Neural cell (in vitro differentiated cells): ENCODE results near the gene CKMT2. TPM values are rescaled to one million over a fixed set of nuclear protein-coding genes. Genes with fewer than 3 reads are reported as not detected.

Experiments used
- H2AFZ ChIP-seq: fragments of 200-600, 300-800 bp; sonication (generic), shearing (Covaris generic); 2 replicates; pipeline ENCODE4 v1.6.0; 2014; ENCODE audit warnings: low read depth, mild to moderate bottlenecking, antibody characterized with exemption, low read length, moderate library complexity
- H3F3A ChIP-seq: fragments of 200-600 bp; shearing (Covaris generic); 2 replicates; pipeline ENCODE4 v1.6.1; 2016; ENCODE audit warnings: mild to moderate bottlenecking, moderate library complexity, mixed read lengths, antibody characterized with exemption, low read length; ENCODE audit not compliant: insufficient read depth, poor library complexity, severe bottlenecking
- H3K27ac ChIP-seq: fragments of 200-600, 300-800 bp; sonication (generic), shearing (Covaris generic); 2 replicates; pipeline ENCODE4 v1.5.1; 2014; ENCODE audit warnings: mild to moderate bottlenecking, low read length, moderate library complexity
- H3K27me3 ChIP-seq: fragments of 300-800, 200-600 bp; sonication (generic), shearing (Covaris generic); 2 replicates; pipeline ENCODE4 v1.6.0; 2014; ENCODE audit warnings: mild to moderate bottlenecking, low read depth, low read length, moderate library complexity; ENCODE audit not compliant: insufficient read depth
- H3K36me3 ChIP-seq: fragments of 300-800, 200-600 bp; sonication (generic), shearing (Covaris generic); 2 replicates; pipeline ENCODE4 v1.5.1; 2014; ENCODE audit warnings: mild to moderate bottlenecking, antibody characterized with exemption, low read length, moderate library complexity; ENCODE audit not compliant: insufficient read depth
- H3K4me2 ChIP-seq: fragments of 300-800, 200-600 bp; sonication (generic), shearing (Covaris generic); 2 replicates; pipeline ENCODE4 v1.6.0; 2014; ENCODE audit warnings: mild to moderate bottlenecking, low read length
- H3K4me3 ChIP-seq: fragments of 300-800, 200-600 bp; sonication (generic), shearing (Covaris generic); 2 replicates; pipeline ENCODE4 v1.5.1; 2014; ENCODE audit warnings: mild to moderate bottlenecking, low read length, moderate library complexity
- H3K79me2 ChIP-seq: fragments of 200-600 bp; shearing (Covaris generic); replicated peaks from 2 replicates; pipeline ENCODE4 v1.6.0; 2014; ENCODE audit warnings: mild to moderate bottlenecking, low read length, moderate library complexity; ENCODE audit not compliant: insufficient read depth
- H3K9ac ChIP-seq: fragments of 300-800, 200-600 bp; sonication (generic), shearing (Covaris generic); 2 replicates; pipeline ENCODE4 v1.6.1; 2016; ENCODE audit warnings: mild to moderate bottlenecking, low read length, mixed read lengths
- H3K9me2 ChIP-seq: fragments of 200-600 bp; shearing (Covaris generic); 2 replicates; pipeline ENCODE4 v1.6.1; 2016; ENCODE audit warnings: mild to moderate bottlenecking, low read length, mixed read lengths; ENCODE audit not compliant: insufficient read depth
- H3K9me3 ChIP-seq: fragments of 200-600, 300-800 bp; sonication (generic), shearing (Covaris generic); 2 replicates; pipeline ENCODE4 v1.6.1; 2016; ENCODE audit warnings: mild to moderate bottlenecking, mixed run types, low read length, moderate library complexity, mixed read lengths
- H4K20me1 ChIP-seq: fragments of 200-600 bp; shearing (Covaris generic); 2 replicates; pipeline ENCODE4 v1.6.1; 2016; ENCODE audit warnings: mild to moderate bottlenecking, mixed run types; ENCODE audit not compliant: insufficient read depth
- EP300 ChIP-seq: fragments of 450-650 bp; conservative IDR thresholded peaks from 2 replicates; pipeline ENCODE4 v1.6.1; 2014; ENCODE audit warnings: antibody characterized with exemption, mild to moderate bottlenecking, moderate library complexity; ENCODE audit not compliant: poor library complexity, severe bottlenecking
- EZH2 ChIP-seq: fragments of 200-600, 300-800 bp; shearing (Covaris generic), sonication (generic); IDR thresholded peaks from 2 replicates; pipeline ENCODE4 v1.6.1; 2014; ENCODE audit warnings: antibody characterized with exemption, low read length, borderline replicate concordance, mild to moderate bottlenecking; ENCODE audit not compliant: insufficient read depth, poor library complexity, severe bottlenecking
- MXI1 ChIP-seq: fragments of 450-650 bp; conservative IDR thresholded peaks from 2 replicates; pipeline ENCODE4 v1.6.1; 2014; ENCODE audit warnings: antibody characterized with exemption, mild to moderate bottlenecking; ENCODE audit not compliant: poor library complexity, severe bottlenecking
- POLR2AphosphoS5 ChIP-seq: IDR thresholded peaks from 2 replicates; pipeline ENCODE4 v1.6.1; 2012
- RAD21 ChIP-seq: fragments of 450-650 bp; conservative IDR thresholded peaks from 2 replicates; pipeline ENCODE4 v1.6.1; 2014; ENCODE audit warnings: antibody characterized with exemption, mild to moderate bottlenecking, moderate library complexity
- SMC3 ChIP-seq: fragments of 450-650 bp; conservative IDR thresholded peaks from 2 replicates; pipeline ENCODE4 v1.6.1; 2014; ENCODE audit warnings: antibody characterized with exemption, mild to moderate bottlenecking, moderate library complexity; ENCODE audit not compliant: poor library complexity
- TAF1 ChIP-seq: IDR thresholded peaks from 2 replicates; pipeline ENCODE4 v1.6.1; 2012; ENCODE audit warnings: low read depth
- polyA plus RNA-seq: library from polyadenylated mRNA; depleted of rRNA; stranded (reverse); fragments of >200 nt; gene quantifications from 2 replicates; pipeline ENCODE4 v1.2.3, GENCODE V29; 2014
- TF ChIP-seq, protein P1 (sequence below): IDR thresholded peaks from 2 replicates; pipeline ENCODE4 v1.6.1; 2012; ENCODE audit warnings: borderline replicate concordance
- TF ChIP-seq, protein P2 (sequence below): fragments of 450-650 bp; IDR thresholded peaks from 2 replicates; pipeline ENCODE4 v1.5.1; 2014; ENCODE audit warnings: antibody characterized with exemption, mild to moderate bottlenecking, moderate library complexity; ENCODE audit not compliant: poor library complexity, severe bottlenecking

CKMT2 gene
- polyA plus RNA-seq, 1 donor from 2014 or later: not detected

DNA sequence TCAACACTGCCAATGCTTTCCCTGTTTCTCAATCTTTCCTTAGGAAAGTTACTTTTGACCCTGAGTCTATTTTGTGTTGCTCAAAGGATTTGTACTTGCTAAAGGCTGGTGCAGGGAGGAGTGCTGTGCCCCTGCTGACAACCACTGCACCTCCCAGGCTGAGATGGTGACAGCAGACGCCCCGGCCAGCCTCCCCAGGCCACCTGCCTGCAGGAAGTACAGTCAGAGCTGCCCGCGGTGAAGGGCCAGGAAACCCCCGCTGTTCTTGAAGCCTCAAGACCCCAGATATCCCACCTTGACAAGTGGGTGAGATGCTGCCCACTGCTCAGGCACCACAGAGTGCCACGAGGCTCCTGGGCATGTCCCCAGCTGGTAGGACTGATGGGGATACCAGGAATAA is 44.2 kb upstream of the CKMT2 start:
- Histone ChIP-seq H3F3A (peaks cover 2% of the 10 kb centered on the region), H3K4me2 (no peak overlapping the region), H3K4me3 (no peak overlapping the region), H3K9me3 (no peaks in the 10 kb centered on the region), H3K36me3 (no peaks in the 10 kb centered on the region), H3K9ac (no peak overlapping the region), H3K9me2 (no peaks in the 10 kb centered on the region), H3K27ac (no peak overlapping the region), H4K20me1 (no peaks in the 10 kb centered on the region), H3K27me3 (no peaks in the 10 kb centered on the region), H2AFZ (no peak overlapping the region), H3K79me2 (no peaks in the 10 kb centered on the region)
- TF ChIP-seq SMC3 (no peak), EZH2 (no peak), MXI1 (no peak), EP300 (no peak), POLR2AphosphoS5 (no peak), TAF1 (no peak), RAD21 (no peak)
- TF ChIP-seq, protein P1, sequence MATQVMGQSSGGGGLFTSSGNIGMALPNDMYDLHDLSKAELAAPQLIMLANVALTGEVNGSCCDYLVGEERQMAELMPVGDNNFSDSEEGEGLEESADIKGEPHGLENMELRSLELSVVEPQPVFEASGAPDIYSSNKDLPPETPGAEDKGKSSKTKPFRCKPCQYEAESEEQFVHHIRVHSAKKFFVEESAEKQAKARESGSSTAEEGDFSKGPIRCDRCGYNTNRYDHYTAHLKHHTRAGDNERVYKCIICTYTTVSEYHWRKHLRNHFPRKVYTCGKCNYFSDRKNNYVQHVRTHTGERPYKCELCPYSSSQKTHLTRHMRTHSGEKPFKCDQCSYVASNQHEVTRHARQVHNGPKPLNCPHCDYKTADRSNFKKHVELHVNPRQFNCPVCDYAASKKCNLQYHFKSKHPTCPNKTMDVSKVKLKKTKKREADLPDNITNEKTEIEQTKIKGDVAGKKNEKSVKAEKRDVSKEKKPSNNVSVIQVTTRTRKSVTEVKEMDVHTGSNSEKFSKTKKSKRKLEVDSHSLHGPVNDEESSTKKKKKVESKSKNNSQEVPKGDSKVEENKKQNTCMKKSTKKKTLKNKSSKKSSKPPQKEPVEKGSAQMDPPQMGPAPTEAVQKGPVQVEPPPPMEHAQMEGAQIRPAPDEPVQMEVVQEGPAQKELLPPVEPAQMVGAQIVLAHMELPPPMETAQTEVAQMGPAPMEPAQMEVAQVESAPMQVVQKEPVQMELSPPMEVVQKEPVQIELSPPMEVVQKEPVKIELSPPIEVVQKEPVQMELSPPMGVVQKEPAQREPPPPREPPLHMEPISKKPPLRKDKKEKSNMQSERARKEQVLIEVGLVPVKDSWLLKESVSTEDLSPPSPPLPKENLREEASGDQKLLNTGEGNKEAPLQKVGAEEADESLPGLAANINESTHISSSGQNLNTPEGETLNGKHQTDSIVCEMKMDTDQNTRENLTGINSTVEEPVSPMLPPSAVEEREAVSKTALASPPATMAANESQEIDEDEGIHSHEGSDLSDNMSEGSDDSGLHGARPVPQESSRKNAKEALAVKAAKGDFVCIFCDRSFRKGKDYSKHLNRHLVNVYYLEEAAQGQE: no peak
- TF ChIP-seq, protein P2, sequence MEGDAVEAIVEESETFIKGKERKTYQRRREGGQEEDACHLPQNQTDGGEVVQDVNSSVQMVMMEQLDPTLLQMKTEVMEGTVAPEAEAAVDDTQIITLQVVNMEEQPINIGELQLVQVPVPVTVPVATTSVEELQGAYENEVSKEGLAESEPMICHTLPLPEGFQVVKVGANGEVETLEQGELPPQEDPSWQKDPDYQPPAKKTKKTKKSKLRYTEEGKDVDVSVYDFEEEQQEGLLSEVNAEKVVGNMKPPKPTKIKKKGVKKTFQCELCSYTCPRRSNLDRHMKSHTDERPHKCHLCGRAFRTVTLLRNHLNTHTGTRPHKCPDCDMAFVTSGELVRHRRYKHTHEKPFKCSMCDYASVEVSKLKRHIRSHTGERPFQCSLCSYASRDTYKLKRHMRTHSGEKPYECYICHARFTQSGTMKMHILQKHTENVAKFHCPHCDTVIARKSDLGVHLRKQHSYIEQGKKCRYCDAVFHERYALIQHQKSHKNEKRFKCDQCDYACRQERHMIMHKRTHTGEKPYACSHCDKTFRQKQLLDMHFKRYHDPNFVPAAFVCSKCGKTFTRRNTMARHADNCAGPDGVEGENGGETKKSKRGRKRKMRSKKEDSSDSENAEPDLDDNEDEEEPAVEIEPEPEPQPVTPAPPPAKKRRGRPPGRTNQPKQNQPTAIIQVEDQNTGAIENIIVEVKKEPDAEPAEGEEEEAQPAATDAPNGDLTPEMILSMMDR: no peak

DNA sequence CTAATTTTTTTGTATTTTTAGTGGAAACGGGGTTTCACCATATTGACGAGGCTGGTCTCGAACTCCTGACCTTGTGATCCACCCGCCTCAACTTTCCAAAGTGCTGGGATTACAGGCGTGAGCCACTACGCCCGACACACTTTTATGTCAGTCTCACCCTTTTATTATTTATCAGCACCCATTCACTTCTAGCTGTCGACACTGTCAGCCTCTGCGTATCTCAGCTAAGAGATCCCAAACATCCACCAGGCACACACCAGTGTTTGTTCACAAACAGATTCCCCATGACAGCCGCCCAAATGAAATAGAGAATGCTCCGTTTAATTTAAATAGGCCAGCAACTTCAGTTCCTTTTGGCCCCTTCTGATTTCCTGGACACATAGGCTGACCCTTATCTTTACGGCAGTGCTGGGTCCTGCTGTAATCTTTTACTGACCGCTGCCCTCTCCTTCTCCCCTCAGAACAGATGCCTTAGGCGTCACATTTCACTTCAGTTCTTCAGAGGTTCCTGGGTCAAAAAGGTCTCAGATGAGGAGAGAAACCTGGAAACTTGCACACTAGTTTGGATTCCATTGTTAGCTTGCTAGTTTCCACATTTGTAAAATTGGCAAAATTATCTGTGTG is 43.1 kb upstream of the CKMT2 start:
- H4K20me1 ChIP-seq: no peaks in the 10 kb centered on the region
- no peak overlapping the region for H3K4me2 ChIP-seq
- H3K9me3 ChIP-seq: no peaks in the 10 kb centered on the region
- no peak overlapping the region for H3K9ac ChIP-seq
- H3K27ac ChIP-seq: no peak overlapping the region
- no peaks in the 10 kb centered on the region for H3K27me3 ChIP-seq
- H2AFZ ChIP-seq: no peak overlapping the region
- H3K4me3 ChIP-seq: no peak overlapping the region
- H3F3A ChIP-seq: no peaks in the 10 kb centered on the region
- no peaks in the 10 kb centered on the region for H3K36me3 ChIP-seq
- H3K9me2 ChIP-seq: no peaks in the 10 kb centered on the region
- no peaks in the 10 kb centered on the region for H3K79me2 ChIP-seq
- TF ChIP-seq TAF1 (no peak), POLR2AphosphoS5 (no peak), EZH2 (no peak), SMC3 (no peak), MXI1 (no peak), EP300 (no peak), RAD21 (no peak)
- TF ChIP-seq, protein P1: no peak
- TF ChIP-seq, protein P2: no peak
